ENCODE results near the gene MCUB.
"Not testable (repeated sequence)": the region's sequence is repeated elsewhere in the genome, so short reads cannot be mapped to it uniquely, and the experiment has no call there.

The MCUB gene

GRCh38 chr4:109676886-109677285 lies 116.8 kb downstream of the MCUB start:
- no peaks in the 10 kb centered on the region for H3F3A ChIP-seq (ENCODE audit: insufficient read depth)
- H3K27ac ChIP-seq (ENCODE audit: low read depth, low read length), result no peak overlapping the region
- H3K4me3 ChIP-seq (ENCODE audit: insufficient read depth, low read length, poor library complexity, severe bottlenecking), result no peak overlapping the region
- TF ChIP-seq EZH2phosphoT487 (conservative IDR thresholded peaks at IDR 0.05; ENCODE audit: low read length) (no peak), CTCF (IDR thresholded peaks at IDR 0.05; ENCODE audit: insufficient read depth, low read length, poor library complexity, severe bottlenecking) (no peak)
- no peaks in the 10 kb centered on the region for H3K27me3 ChIP-seq (ENCODE audit: low read length)
- no peak overlapping the region for H3K9ac ChIP-seq (ENCODE audit: low read length)
- H2AFZ ChIP-seq (ENCODE audit: low read depth, low read length, severe bottlenecking), result no peak overlapping the region
- no peaks in the 10 kb centered on the region for H3K36me3 ChIP-seq (ENCODE audit: low read length)
- H3K9me3 ChIP-seq (ENCODE audit: insufficient read depth, low read length), result no peaks in the 10 kb centered on the region
- no peaks in the 10 kb centered on the region for H4K20me1 ChIP-seq (ENCODE audit: low read depth, low read length)
- no peaks in the 10 kb centered on the region for H3K9me2 ChIP-seq (replicated peaks; ENCODE audit: insufficient read depth, low read length)
- no peaks in the 10 kb centered on the region for H3K79me2 ChIP-seq (ENCODE audit: insufficient read depth, low read length)
- H3K4me2 ChIP-seq (ENCODE audit: low read depth, low read length, poor library complexity, severe bottlenecking), result no peak overlapping the region

GRCh38 chr4:109678472-109678871 lies 118.4 kb downstream of the MCUB start:
- not testable (repeated sequence) for H3K4me2 ChIP-seq (ENCODE audit: low read depth, low read length, poor library complexity, severe bottlenecking); H3K9ac ChIP-seq (ENCODE audit: low read length); H3K27me3 ChIP-seq (ENCODE audit: low read length); H3F3A ChIP-seq (ENCODE audit: insufficient read depth); H3K27ac ChIP-seq (ENCODE audit: low read depth, low read length); H3K36me3 ChIP-seq (ENCODE audit: low read length); H3K9me3 ChIP-seq (ENCODE audit: insufficient read depth, low read length); H3K9me2 ChIP-seq (replicated peaks; ENCODE audit: insufficient read depth, low read length); H3K79me2 ChIP-seq (ENCODE audit: insufficient read depth, low read length); H4K20me1 ChIP-seq (ENCODE audit: low read depth, low read length); H2AFZ ChIP-seq (ENCODE audit: low read depth, low read length, severe bottlenecking); H3K4me3 ChIP-seq (ENCODE audit: insufficient read depth, low read length, poor library complexity, severe bottlenecking)

- not testable (repeated sequence) for H3F3A ChIP-seq (ENCODE audit: insufficient read depth); H3K79me2 ChIP-seq (ENCODE audit: insufficient read depth, low read length); H2AFZ ChIP-seq (ENCODE audit: low read depth, low read length, severe bottlenecking); H3K4me2 ChIP-seq (ENCODE audit: low read depth, low read length, poor library complexity, severe bottlenecking); H3K4me3 ChIP-seq (ENCODE audit: insufficient read depth, low read length, poor library complexity, severe bottlenecking); H4K20me1 ChIP-seq (ENCODE audit: low read depth, low read length); H3K27me3 ChIP-seq (ENCODE audit: low read length); H3K9me2 ChIP-seq (replicated peaks; ENCODE audit: insufficient read depth, low read length); H3K9me3 ChIP-seq (ENCODE audit: insufficient read depth, low read length); H3K36me3 ChIP-seq (ENCODE audit: low read length); H3K9ac ChIP-seq (ENCODE audit: low read length); H3K27ac ChIP-seq (ENCODE audit: low read depth, low read length)
These were observed 118.9 kb downstream of the MCUB start for GRCh38 chr4:109678925-109679324.

DNA sequence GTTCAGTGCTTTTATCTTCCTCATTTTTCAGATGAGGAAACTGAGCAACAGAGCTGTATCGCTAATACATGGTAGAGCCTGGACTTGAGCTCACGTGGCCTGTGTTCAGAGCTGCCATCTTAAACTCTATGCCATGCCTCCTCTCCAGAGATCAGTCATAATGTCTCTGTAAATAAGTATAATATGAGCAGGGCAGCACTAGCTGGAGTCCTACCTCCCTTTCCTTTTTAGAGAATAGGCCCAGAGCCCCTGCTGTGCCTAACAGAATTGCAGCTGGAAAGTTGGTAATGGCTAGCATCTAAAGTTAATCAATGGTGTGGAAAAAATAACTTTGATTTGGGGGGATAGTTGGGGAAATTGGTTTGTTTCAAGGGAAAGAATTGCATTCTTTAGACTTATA lies 122.8 kb downstream of the MCUB start:
- TF ChIP-seq CTCF (IDR thresholded peaks at IDR 0.05; ENCODE audit: insufficient read depth, low read length, poor library complexity, severe bottlenecking) (no peak), EZH2phosphoT487 (conservative IDR thresholded peaks at IDR 0.05; ENCODE audit: low read length) (no peak)
- Histone ChIP-seq H3K4me3 (ENCODE audit: insufficient read depth, low read length, poor library complexity, severe bottlenecking) (no peak overlapping the region), H3K36me3 (ENCODE audit: low read length) (no peaks in the 10 kb centered on the region; the same call in 1 of the 2 replicates), H2AFZ (ENCODE audit: low read depth, low read length, severe bottlenecking) (no peak overlapping the region), H3K27me3 (ENCODE audit: low read length) (no peaks in the 10 kb centered on the region), H3K9ac (ENCODE audit: low read length) (no peak overlapping the region), H3K9me2 (replicated peaks; ENCODE audit: insufficient read depth, low read length) (no peaks in the 10 kb centered on the region), H3K9me3 (ENCODE audit: insufficient read depth, low read length) (no peaks in the 10 kb centered on the region), H4K20me1 (ENCODE audit: low read depth, low read length) (no peaks in the 10 kb centered on the region), H3K4me2 (ENCODE audit: low read depth, low read length, poor library complexity, severe bottlenecking) (no peak overlapping the region), H3K79me2 (ENCODE audit: insufficient read depth, low read length) (no peaks in the 10 kb centered on the region), H3F3A (ENCODE audit: insufficient read depth) (no peaks in the 10 kb centered on the region), H3K27ac (ENCODE audit: low read depth, low read length) (no peak overlapping the region)

All from SU-DHL-6 (cell line).